HG02852 (cell line): ENCODE data around the gene CSE1L.
A peak's percentile ranks its signal among the peaks of the same experiment; 100 is the strongest.
"Not testable (repeated sequence)": the region's sequence is repeated elsewhere in the genome, so short reads cannot be mapped to it uniquely, and the experiment has no call there.

Source experiments
- ATAC-seq: cut with Tn5 transposase; IDR thresholded peaks from one replicate; pipeline ENCODE4 v1.9.1; 2021; ENCODE audit warnings: mild to moderate bottlenecking, moderate library complexity; ENCODE audit not compliant: unreplicated experiment

Gene CSE1L

GRCh38 chr20:49046087-49046900, at the start of gene CSE1L:
TSS of gene CSE1L (plus strand) at chr20:49046312. CDS start at chr20:49058464, 12,152 bp downstream.
- ATAC-seq, result peak; percentile 87

- no peak for ATAC-seq
Measured at GRCh38 chr20:48999890-49000870, 45.9 kb upstream of the CSE1L start.

GRCh38 chr20:49001741-49002140, 44.4 kb upstream of the CSE1L start:
- no peak for ATAC-seq

- no peak for ATAC-seq
Measured at GRCh38 chr20:49006446-49006980, 39.6 kb upstream of the CSE1L start.

- no peak for ATAC-seq
Measured at GRCh38 chr20:49009899-49010631, 36.0 kb upstream of the CSE1L start.

GRCh38 chr20:49024220-49024619, 21.9 kb upstream of the CSE1L start:
- no peak for ATAC-seq

GRCh38 chr20:49028177-49028576, 17.9 kb upstream of the CSE1L start:
- not testable (repeated sequence) for ATAC-seq

- no peak for ATAC-seq
Measured at GRCh38 chr20:49028684-49029083, 17.4 kb upstream of the CSE1L start.

- no peak for ATAC-seq
Measured at GRCh38 chr20:49029203-49029602, 16.9 kb upstream of the CSE1L start.

- no peak for ATAC-seq
Measured at GRCh38 chr20:49030954-49031619, 15.0 kb upstream of the CSE1L start.

- ATAC-seq, result no peak
Measured at GRCh38 chr20:49032455-49032854, 13.7 kb upstream of the CSE1L start.

GRCh38 chr20:49034070-49034732, 11.9 kb upstream of the CSE1L start:
- no peak for ATAC-seq

- ATAC-seq, result no peak
Measured at GRCh38 chr20:49037962-49038387, 8.1 kb upstream of the CSE1L start.

- no peak for ATAC-seq
Measured at GRCh38 chr20:49039854-49040253, 6.3 kb upstream of the CSE1L start.

GRCh38 chr20:49043000-49043399, 3.1 kb upstream of the CSE1L start:
- no peak for ATAC-seq

GRCh38 chr20:49045440-49046086, 549 bp upstream of the CSE1L start:
- no peak for ATAC-seq

GRCh38 chr20:49052334-49052733, 6.2 kb downstream of the CSE1L start:
- ATAC-seq, result no peak

- no peak for ATAC-seq
Measured at GRCh38 chr20:49054056-49054643, 8.0 kb downstream of the CSE1L start.

- ATAC-seq, result no peak
Measured at GRCh38 chr20:49063279-49063678, 17.2 kb downstream of the CSE1L start.
